OCI-LY1 (cell line): ENCODE data around the gene TSKU.

Experiments used
- H2AFZ ChIP-seq: fragments of 200-600 bp; sonication (generic), shearing (Covaris generic); 2 replicates; pipeline ENCODE4 v1.6.0; 2014; ENCODE audit warnings: antibody characterized with exemption, mild to moderate bottlenecking, low read length
- H3F3A ChIP-seq: fragments of 200-600 bp; sonication (generic), shearing (Covaris generic); 2 replicates; pipeline ENCODE4 v1.6.0; 2014; ENCODE audit warnings: mild to moderate bottlenecking, antibody characterized with exemption, low read length, moderate library complexity; ENCODE audit not compliant: insufficient read depth
- H3K27ac ChIP-seq: fragments of 200-600 bp; sonication (generic); 2 replicates; pipeline ENCODE4 v1.5.1; 2014; ENCODE audit warnings: low read length, mixed run types, mild to moderate bottlenecking, low read depth; ENCODE audit not compliant: poor library complexity, severe bottlenecking
- H3K27me3 ChIP-seq: fragments of 200-600 bp; sonication (generic); 2 replicates; pipeline ENCODE4 v1.6.0; 2014; ENCODE audit warnings: antibody characterized with exemption, mild to moderate bottlenecking, low read length, moderate library complexity; ENCODE audit not compliant: insufficient read depth
- H3K36me3 ChIP-seq: fragments of 200-600 bp; sonication (generic); 2 replicates; pipeline ENCODE4 v1.6.1; 2014; ENCODE audit warnings: mild to moderate bottlenecking, antibody characterized with exemption, low read length, moderate library complexity, mixed read lengths; ENCODE audit not compliant: insufficient read depth
- H3K4me1 ChIP-seq: fragments of 200-600 bp; sonication (generic); 2 replicates; pipeline ENCODE4 v1.5.1; 2014; ENCODE audit warnings: mild to moderate bottlenecking, low read length, moderate library complexity; ENCODE audit not compliant: insufficient read depth, severe bottlenecking
- H3K4me2 ChIP-seq: fragments of 200-600 bp; sonication (generic), shearing (Covaris generic); 2 replicates; pipeline ENCODE4 v1.6.1; 2014; ENCODE audit warnings: low read length
- H3K4me3 ChIP-seq: fragments of 200-600 bp; sonication (generic); 2 replicates; pipeline ENCODE4 v1.5.1; 2014; ENCODE audit warnings: low read length, low read depth, mild to moderate bottlenecking, mixed read lengths; ENCODE audit not compliant: poor library complexity, severe bottlenecking
- H3K79me2 ChIP-seq: fragments of 200-600 bp; shearing (Covaris generic); 2 replicates; pipeline ENCODE4 v1.6.1; 2016; ENCODE audit warnings: mixed run types, low read length, mixed read lengths; ENCODE audit not compliant: insufficient read depth
- H3K9ac ChIP-seq: fragments of 200-600 bp; sonication (generic), shearing (Covaris generic); 2 replicates; pipeline ENCODE4 v1.6.1; 2014; ENCODE audit warnings: mild to moderate bottlenecking, low read length, mixed read lengths
- H3K9me2 ChIP-seq: fragments of 200-600 bp; sonication (generic), shearing (Covaris generic); 2 replicates; pipeline ENCODE4 v1.6.1; 2014; ENCODE audit warnings: low read depth, mild to moderate bottlenecking, low read length, mixed read lengths
- H3K9me3 ChIP-seq: fragments of 200-600 bp; shearing (Covaris generic); 2 replicates; pipeline ENCODE4 v1.6.1; 2014; ENCODE audit warnings: low read length, mixed read lengths
- H4K20me1 ChIP-seq: fragments of 200-600 bp; sonication (generic), shearing (Covaris generic); 2 replicates; pipeline ENCODE4 v1.6.0; 2016; ENCODE audit warnings: mild to moderate bottlenecking, low read length; ENCODE audit not compliant: insufficient read depth
- EZH2 ChIP-seq: fragments of 200-600 bp; sonication (generic), shearing (Covaris generic); IDR thresholded peaks from 2 replicates; pipeline ENCODE4 v1.8.0; 2017; ENCODE audit warnings: borderline replicate concordance, mixed run types, mild to moderate bottlenecking, antibody characterized with exemption, low read length, moderate library complexity, mixed read lengths
- TF ChIP-seq, protein P1 (sequence below): fragments of 200-600 bp; sonication (generic), shearing (Covaris generic); IDR thresholded peaks from 2 replicates; pipeline ENCODE4 v1.5.1; 2017; ENCODE audit warnings: mild to moderate bottlenecking, antibody characterized with exemption, low read length, moderate library complexity, mixed read lengths

Gene TSKU

DNA sequence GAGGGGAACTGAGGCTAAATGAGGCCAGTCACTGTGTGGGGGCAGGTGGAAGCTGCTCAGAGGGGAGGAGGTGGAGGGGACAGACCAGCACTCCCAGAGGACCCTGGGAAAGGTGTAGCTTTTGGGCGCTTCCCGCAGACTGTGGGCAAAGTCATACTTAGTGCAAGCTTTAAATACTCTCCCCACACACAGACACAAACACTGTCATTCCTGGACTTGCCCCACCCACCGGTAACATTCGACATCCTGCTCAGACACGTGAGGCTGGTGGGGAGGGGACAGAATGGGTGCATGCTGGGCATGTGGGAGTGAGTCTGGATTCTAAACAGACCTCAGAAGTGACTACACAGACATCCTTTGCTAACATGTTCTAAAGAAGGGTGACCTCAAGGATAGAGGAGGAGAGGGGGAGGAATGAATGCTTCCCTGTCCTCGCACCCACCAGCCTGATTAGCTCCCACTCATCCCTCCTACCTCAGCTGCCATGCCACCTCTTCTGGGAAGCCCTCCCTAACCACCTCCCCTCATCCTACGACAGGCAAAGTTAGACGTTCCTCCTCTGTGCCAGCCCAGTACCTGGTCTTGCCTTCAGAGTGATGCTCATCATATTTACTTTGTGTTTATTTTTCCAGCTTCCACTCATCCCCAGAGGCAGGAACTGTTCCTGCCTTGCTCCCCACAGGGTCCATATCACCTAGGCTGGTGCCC is 22.2 kb downstream of the TSKU start:
- Histone ChIP-seq H4K20me1 (no peaks in the 10 kb centered on the region), H2AFZ (no peak overlapping the region), H3K9ac (no peak overlapping the region), H3K36me3 (no peaks in the 10 kb centered on the region), H3K79me2 (no peaks in the 10 kb centered on the region), H3K27me3 (peaks cover 4% of the 10 kb centered on the region; the same call in 1 of the 2 replicates), H3K4me1 (no peaks in the 10 kb centered on the region), H3K4me3 (no peak overlapping the region), H3K27ac (no peak overlapping the region), H3F3A (no peaks in the 10 kb centered on the region), H3K9me2 (no peaks in the 10 kb centered on the region), H3K9me3 (no peaks in the 10 kb centered on the region), H3K4me2 (no peak overlapping the region)
- TF ChIP-seq, protein P1, sequence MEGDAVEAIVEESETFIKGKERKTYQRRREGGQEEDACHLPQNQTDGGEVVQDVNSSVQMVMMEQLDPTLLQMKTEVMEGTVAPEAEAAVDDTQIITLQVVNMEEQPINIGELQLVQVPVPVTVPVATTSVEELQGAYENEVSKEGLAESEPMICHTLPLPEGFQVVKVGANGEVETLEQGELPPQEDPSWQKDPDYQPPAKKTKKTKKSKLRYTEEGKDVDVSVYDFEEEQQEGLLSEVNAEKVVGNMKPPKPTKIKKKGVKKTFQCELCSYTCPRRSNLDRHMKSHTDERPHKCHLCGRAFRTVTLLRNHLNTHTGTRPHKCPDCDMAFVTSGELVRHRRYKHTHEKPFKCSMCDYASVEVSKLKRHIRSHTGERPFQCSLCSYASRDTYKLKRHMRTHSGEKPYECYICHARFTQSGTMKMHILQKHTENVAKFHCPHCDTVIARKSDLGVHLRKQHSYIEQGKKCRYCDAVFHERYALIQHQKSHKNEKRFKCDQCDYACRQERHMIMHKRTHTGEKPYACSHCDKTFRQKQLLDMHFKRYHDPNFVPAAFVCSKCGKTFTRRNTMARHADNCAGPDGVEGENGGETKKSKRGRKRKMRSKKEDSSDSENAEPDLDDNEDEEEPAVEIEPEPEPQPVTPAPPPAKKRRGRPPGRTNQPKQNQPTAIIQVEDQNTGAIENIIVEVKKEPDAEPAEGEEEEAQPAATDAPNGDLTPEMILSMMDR = no peak
- no peak for TF ChIP-seq EZH2

DNA sequence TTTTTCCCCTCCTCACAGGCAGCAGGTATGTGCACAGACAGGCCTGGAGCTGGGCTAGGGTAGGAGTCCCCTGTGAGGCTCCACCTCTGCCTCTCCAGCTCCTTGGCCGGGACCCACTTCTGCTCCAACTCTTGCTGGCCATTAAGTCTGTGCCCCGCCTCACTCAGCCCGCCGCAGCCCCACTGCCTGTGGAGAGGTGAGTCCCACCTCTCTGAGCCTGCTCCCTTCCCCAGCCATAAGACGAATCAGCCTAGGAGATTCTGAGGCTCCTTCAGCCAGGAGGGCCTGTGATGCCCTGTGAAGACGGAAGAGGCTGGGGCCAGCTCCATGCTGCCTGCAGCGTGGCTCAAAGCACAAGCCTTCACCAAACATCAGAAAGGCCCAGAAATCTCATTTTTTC is 23.0 kb downstream of the TSKU start:
- no peak overlapping the region for H3K4me3 ChIP-seq
- H3K36me3 ChIP-seq = no peaks in the 10 kb centered on the region
- no peaks in the 10 kb centered on the region for H3K9me3 ChIP-seq
- no peak overlapping the region for H3K27ac ChIP-seq
- H3F3A ChIP-seq = no peaks in the 10 kb centered on the region
- H2AFZ ChIP-seq = no peak overlapping the region
- H3K9ac ChIP-seq = no peak overlapping the region
- H3K4me2 ChIP-seq = no peak overlapping the region
- no peaks in the 10 kb centered on the region for H4K20me1 ChIP-seq
- no peaks in the 10 kb centered on the region for H3K4me1 ChIP-seq
- H3K27me3 ChIP-seq = peaks cover 4% of the 10 kb centered on the region; the same call in 1 of the 2 replicates
- no peak for TF ChIP-seq EZH2
- TF ChIP-seq, protein P1 = no peak
- H3K9me2 ChIP-seq = no peaks in the 10 kb centered on the region
- no peaks in the 10 kb centered on the region for H3K79me2 ChIP-seq

DNA sequence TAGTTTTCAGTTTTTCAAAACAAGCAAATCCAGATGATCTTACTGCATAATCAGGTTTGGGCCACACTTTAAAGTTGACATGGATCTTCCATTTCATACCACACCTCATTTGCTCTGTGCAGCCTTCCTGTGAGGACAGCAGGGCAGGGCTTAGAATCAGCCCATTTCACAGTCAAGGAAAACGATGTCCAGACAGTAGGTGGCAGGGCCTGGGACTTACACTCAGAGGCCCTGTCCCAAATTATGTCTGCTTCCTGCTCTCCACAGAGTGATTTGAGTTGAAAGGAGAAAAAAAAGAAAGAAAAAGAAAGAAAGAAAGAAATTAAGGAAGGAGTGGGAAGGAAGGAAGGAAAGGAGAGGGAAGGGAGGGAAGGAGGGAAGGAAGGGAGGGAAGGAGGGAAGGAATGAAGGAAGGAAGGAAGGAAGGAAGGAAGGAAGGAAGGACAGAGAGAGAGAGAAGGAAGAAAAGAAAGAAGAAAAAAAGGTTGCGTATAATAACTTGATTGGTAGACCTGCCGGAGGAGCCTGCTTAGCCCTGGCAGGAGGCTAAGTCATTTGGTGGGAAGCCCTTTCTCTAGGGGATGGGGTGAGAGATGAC is 23.6 kb downstream of the TSKU start:
- Histone ChIP-seq H3K4me1 (no peaks in the 10 kb centered on the region), H3K4me2 (no peak overlapping the region), H3K36me3 (no peaks in the 10 kb centered on the region), H3K9me2 (no peaks in the 10 kb centered on the region), H3K79me2 (no peaks in the 10 kb centered on the region), H3K27ac (no peak overlapping the region), H3K9ac (no peak overlapping the region), H3F3A (no peaks in the 10 kb centered on the region), H3K27me3 (peaks cover 4% of the 10 kb centered on the region; the same call in 1 of the 2 replicates), H2AFZ (no peak overlapping the region), H3K9me3 (no peaks in the 10 kb centered on the region), H3K4me3 (no peak overlapping the region), H4K20me1 (no peaks in the 10 kb centered on the region)
- TF ChIP-seq EZH2 = no peak
- TF ChIP-seq, protein P1 = no peak
